Left lung (tissue), 10 donors: Measurements from ENCODE around the gene SMAD6. TPM values are rescaled to one million over a fixed set of nuclear protein-coding genes. Genes with fewer than 3 reads are reported as not detected.

ENCODE experiments used
- ATAC-seq: fragments of 200-7000 bp; cut with Tn5 transposase; one replicate; pipeline ENCODE4 v1.9.1; 2020; ENCODE audit warnings: moderate library complexity
- DNase-seq, 4 donors: peaks; one replicate each; pipeline ENCODE4 v3.0.0-alpha.2; 2013 to 2020
- H3K27ac ChIP-seq, 2 donors: fragments of 200-600 bp; sonication (generic) in 1 of 2; one replicate each; pipeline versions ENCODE4 v1.5.0 to v1.8.0; 2020 to 2021
- H3K27me3 ChIP-seq, 2 donors: fragments of 200-600 bp; sonication (generic) in 1 of 2; one replicate each; pipeline versions ENCODE4 v1.5.0 to v1.8.0; 2020 to 2021
- H3K36me3 ChIP-seq, 2 donors: fragments of 200-600 bp; sonication (generic) in 1 of 2; one replicate each; pipeline versions ENCODE4 v1.5.0 to v1.8.0; 2020 to 2021
- H3K4me1 ChIP-seq, 2 donors: fragments of 200-600 bp; one replicate each; pipeline ENCODE4 v1.8.0; 2021
- H3K4me3 ChIP-seq, 2 donors: fragments of 200-600 bp; sonication (generic) in 1 of 2; one replicate each; pipeline versions ENCODE4 v1.5.0 to v1.8.0; 2020 to 2021; ENCODE audit warnings: mild to moderate bottlenecking in 1 of 2
- H3K9me3 ChIP-seq, 2 donors: fragments of 200-600 bp; sonication (generic) in 1 of 2; one replicate each; pipeline versions ENCODE4 v1.5.0 to v1.8.0; 2020 to 2021
- CTCF ChIP-seq, 2 donors: fragments of 200-600 bp; sonication (generic) in 1 of 2; IDR thresholded peaks; one replicate each; pipeline versions ENCODE4 v1.5.0 to v1.8.0; 2021; ENCODE audit warnings: antibody characterized with exemption in 2 of 2
- intact Hi-C, 2 donors: fragments of 100-400 bp; cut with DNase I; formaldehyde crosslinking; loops; one replicate each; pipeline versions ENCODE4 v1.11.2 to v1.14.2; 2022
- polyA plus RNA-seq, 6 donors: library from polyadenylated mRNA; unstranded; fragments of 120-200 nt; gene quantifications; one replicate each; pipeline ENCODE4 v1.2.1, GENCODE V29; 2013; ENCODE audit not compliant: insufficient read length in 6 of 6
- total RNA-seq, 2 donors: library from RNA; stranded (reverse); fragmentation: NEBNext Ultra II Directional; extraction: Animal tissue kit (Norgen Biotek cat#: 25700); gene quantifications; one replicate each; pipeline ENCODE4 v1.2.1, GENCODE V29; 2021
- donor health status: DM: no; HTN: yes; CAD: no.
- donor health status: DM: no; HTN: no; CAD: no.

The SMAD6 gene
- total and polyA plus RNA-seq, 8 donors, result 25.0 to 110 (median 32.0) TPM

DNA sequence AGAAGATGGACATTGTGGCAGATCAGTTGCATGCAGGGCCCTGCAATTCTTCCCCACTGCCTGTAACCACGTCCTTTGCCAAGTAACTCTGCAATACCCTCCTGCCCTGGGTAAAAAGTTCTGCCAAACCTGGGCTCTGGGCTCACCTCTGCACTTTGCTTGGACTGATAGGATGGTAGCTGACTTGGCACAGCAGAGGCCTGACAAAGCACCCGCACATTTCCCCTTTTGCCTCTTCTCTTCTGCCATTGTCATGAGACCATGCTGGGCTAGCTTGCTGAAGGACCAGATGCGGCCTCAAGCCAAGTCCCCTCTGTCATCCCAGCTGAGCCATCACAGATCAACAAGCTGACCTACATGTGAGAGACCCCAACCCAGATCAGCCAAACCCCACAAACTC, 122.4 kb downstream of the SMAD6 start:
- intact Hi-C loops, result no loop called here
- Histone ChIP-seq H3K4me1 (no peaks in the 10 kb centered on the region), H3K27ac (no peak overlapping the region), H3K9me3 (no peaks in the 10 kb centered on the region), H3K27me3 (no peaks in the 10 kb centered on the region), H3K36me3 (no peaks in the 10 kb centered on the region), H3K4me3 (no peak overlapping the region)
- TF ChIP-seq CTCF (IDR thresholded peaks at IDR 0.05), result no peak
- DNase-seq (no peak), ATAC-seq (no peak)

GRCh38 chr15:66825139-66825538, 123.1 kb downstream of the SMAD6 start:
- Histone ChIP-seq H3K4me1 (peaks cover 0 to 3% of the 10 kb centered on the region in 2 donors), H3K36me3 (no peaks in the 10 kb centered on the region), H3K4me3 (no peak overlapping the region), H3K27ac (no peak overlapping the region), H3K27me3 (no peaks in the 10 kb centered on the region), H3K9me3 (no peaks in the 10 kb centered on the region)
- DNase-seq (no peak), ATAC-seq (no peak)
- no peak for TF ChIP-seq CTCF (IDR thresholded peaks at IDR 0.05)
- intact Hi-C loops, result no loop called here

DNA sequence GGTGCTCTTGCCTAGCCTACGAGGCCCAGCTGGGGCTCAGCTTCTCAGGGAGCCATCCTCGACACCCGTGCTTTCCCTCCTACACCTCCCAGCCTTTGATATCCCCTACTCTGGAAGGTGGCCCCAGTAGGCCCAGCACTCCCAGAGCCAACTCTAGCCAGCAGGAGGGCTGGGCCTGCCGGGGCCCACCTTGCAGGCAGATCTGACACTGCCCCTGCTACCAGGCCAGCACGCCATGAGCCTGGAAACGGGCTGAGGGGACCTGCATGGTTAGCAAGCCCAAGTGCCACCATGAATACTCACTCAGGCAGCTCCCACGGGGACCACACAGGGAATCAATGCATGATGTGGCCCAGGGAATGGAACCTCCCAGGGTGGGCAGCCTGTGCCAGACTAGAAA, 123.7 kb downstream of the SMAD6 start:
- no peak for ATAC-seq
- Histone ChIP-seq H3K36me3 (no peaks in the 10 kb centered on the region), H3K4me3 (no peak overlapping the region), H3K27ac (no peak overlapping the region), H3K9me3 (no peaks in the 10 kb centered on the region), H3K4me1 (peaks cover 0 to 3% of the 10 kb centered on the region in 2 donors), H3K27me3 (no peaks in the 10 kb centered on the region)
- no peak for TF ChIP-seq CTCF (IDR thresholded peaks at IDR 0.05)
- intact Hi-C loops, result no loop called here
- DNase-seq, result no peak

DNA sequence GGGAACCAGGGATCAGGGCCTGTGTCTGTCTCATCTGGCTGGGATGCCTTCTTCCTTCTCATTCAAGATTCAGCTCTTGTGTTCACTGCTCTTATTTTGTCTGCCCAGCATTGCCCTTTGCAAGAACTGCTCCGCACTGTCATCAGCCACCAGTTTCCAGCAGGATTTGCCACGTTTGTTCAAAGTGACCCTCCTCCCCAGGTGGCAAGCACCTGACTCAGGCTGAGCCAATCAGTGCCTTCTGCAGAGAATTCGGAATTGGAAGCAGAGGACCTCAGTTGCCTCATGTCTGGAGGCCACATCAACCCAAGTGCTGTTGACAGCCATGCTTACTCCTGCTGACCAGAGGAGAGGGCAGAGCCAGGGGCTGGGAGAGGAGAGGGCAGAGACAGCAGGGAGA, 124.5 kb downstream of the SMAD6 start:
- Histone ChIP-seq H3K27ac (no peak overlapping the region), H3K36me3 (no peaks in the 10 kb centered on the region), H3K4me3 (no peak overlapping the region), H3K9me3 (no peaks in the 10 kb centered on the region), H3K4me1 (peaks cover 0 to 3% of the 10 kb centered on the region in 2 donors), H3K27me3 (no peaks in the 10 kb centered on the region)
- ATAC-seq, result no peak
- peak in 1 of 4 donors; percentile 25 for DNase-seq
- intact Hi-C loops, result no loop called here
- no peak for TF ChIP-seq CTCF (IDR thresholded peaks at IDR 0.05)

DNA sequence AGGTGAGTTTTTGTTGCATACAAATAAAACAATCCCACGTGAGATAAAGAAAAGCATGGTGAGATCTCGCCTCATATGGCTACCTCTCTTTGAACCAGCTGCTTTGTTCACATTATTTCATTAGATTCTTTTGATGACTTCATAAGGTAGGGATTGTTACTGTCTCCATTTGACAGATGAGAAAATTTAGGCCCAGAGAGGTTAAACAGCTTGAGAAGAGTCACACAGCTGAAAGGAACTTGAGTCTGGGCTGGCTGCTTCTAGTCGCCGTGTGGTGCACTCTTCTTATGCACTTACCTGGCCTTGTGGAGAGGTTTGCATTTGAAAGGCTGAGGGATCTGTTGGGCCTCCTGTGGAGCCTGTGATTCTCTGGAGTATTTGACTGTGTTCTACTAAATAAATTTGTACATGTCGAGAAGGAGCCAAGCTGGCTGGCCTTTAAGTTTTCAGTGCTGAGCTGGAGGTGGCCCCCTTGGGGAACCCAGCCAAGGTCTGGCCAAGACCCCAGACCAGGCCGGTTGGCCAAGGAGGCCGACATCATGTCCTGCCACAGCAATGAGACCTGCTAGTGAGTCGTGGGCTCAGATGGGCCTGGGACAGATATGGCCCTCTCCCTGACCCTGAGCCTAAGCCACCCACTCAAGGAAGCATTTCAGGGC, 125.1 kb downstream of the SMAD6 start:
- TF ChIP-seq CTCF (IDR thresholded peaks at IDR 0.05), result no peak

More for the DNA sequence above, 125.1 kb downstream of the SMAD6 start:
- ATAC-seq (no peak), DNase-seq (peak in 1 of 4 donors; percentile 12)
- intact Hi-C loops, result no loop called here
- Histone ChIP-seq H3K9me3 (no peaks in the 10 kb centered on the region), H3K27me3 (no peaks in the 10 kb centered on the region), H3K4me1 (peaks cover 0 to 4% of the 10 kb centered on the region in 2 donors), H3K4me3 (no peak overlapping the region), H3K27ac (no peak overlapping the region), H3K36me3 (no peaks in the 10 kb centered on the region)
